ENCODE results near the gene TCP10L. TPM values are rescaled to one million over a fixed set of nuclear protein-coding genes. Genes with fewer than 3 reads are reported as not detected.

TCP10L gene
- total RNA-seq, 1 donor from 2014 or later, result 1.4 TPM

Small RNA genes within 50 kb of the gene (small RNA-seq; reads per million reads assigned to genes)
- gene RF00438 (ENCODE audit: low replicate concordance), result not detected
- gene RNA5SP490 (ENCODE audit: low replicate concordance), result 0.08 reads per million

Other genes with a start within 250 kb of the TCP10L start
- 25.0 TPM for gene URB1, start 192.5 kb downstream of the TCP10L start, total RNA-seq
- gene EVA1C, start 172.8 kb downstream of the TCP10L start, total RNA-seq, result 8.8 TPM
- 30.2 TPM for gene CFAP298, start 26.9 kb upstream of the TCP10L start, total RNA-seq
- gene SYNJ1, start 142.5 kb upstream of the TCP10L start, total RNA-seq, result 6.8 TPM
- 69.6 TPM for gene PAXBP1, start 186.2 kb upstream of the TCP10L start, total RNA-seq

Data from tongue (tissue), 2 donors.